ENCODE measurements around the gene FAM181A.
A peak's percentile ranks its signal among the peaks of the same experiment; 100 is the strongest.

FAM181A gene

GRCh38 chr14:93926873-93927799 is at the start of gene FAM181A:
Gene FAM181A (plus strand): TSS chr14:93927344. CDS start chr14:93928286, 942 bp downstream.
- DNase-seq (ENCODE audit: low read depth): no peak

- DNase-seq (ENCODE audit: low read depth): no peak
Measured at GRCh38 chr14:93878212-93878611, 48.9 kb upstream of the FAM181A start.

- no peak for DNase-seq (ENCODE audit: low read depth)
Measured at GRCh38 chr14:93878871-93879270, 48.3 kb upstream of the FAM181A start.

GRCh38 chr14:93879362-93879983 is 47.7 kb upstream of the FAM181A start:
- DNase-seq (ENCODE audit: low read depth): no peak

- peak; percentile 92 for DNase-seq (ENCODE audit: low read depth)
Measured at GRCh38 chr14:93880021-93880820, 46.9 kb upstream of the FAM181A start.

DNA sequence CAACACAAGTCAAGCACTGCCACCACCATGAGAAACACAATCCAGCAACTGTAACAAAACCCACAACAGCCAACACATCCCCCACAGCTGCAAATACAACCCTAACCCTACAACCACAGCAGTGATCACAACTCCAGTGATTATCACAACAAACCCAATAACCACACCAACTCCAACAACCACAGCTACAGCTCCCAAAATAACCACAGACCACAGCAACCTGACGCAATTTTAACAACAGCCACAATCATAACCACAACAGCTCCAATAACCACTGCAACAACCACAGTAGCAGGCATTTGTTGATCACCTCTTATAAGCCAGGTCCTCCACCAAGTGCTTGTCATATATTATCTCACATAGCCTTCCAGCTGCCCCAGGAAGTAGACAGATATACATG is 42.2 kb upstream of the FAM181A start:
- no peak for DNase-seq (ENCODE audit: low read depth)

DNA sequence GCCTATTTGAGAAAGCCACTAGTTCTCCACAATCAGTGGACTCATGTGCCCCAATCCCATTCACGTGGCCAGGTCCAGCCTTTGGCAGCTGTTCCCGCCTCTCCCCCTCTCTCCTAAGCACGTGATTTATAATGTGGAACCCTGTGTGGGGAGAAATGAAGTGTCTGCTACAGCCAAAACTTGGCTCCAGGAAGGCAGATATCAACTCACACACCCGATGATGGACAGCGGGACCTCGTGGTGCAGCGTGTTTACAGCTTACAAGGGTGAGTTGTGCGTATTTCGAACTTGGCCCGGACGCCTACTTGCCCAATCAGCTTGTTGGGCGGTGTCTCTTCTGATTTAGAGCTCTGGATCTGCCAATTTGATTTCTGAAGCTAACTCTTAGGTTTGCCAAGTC is 38.1 kb upstream of the FAM181A start:
- no peak for DNase-seq (ENCODE audit: low read depth)

DNA sequence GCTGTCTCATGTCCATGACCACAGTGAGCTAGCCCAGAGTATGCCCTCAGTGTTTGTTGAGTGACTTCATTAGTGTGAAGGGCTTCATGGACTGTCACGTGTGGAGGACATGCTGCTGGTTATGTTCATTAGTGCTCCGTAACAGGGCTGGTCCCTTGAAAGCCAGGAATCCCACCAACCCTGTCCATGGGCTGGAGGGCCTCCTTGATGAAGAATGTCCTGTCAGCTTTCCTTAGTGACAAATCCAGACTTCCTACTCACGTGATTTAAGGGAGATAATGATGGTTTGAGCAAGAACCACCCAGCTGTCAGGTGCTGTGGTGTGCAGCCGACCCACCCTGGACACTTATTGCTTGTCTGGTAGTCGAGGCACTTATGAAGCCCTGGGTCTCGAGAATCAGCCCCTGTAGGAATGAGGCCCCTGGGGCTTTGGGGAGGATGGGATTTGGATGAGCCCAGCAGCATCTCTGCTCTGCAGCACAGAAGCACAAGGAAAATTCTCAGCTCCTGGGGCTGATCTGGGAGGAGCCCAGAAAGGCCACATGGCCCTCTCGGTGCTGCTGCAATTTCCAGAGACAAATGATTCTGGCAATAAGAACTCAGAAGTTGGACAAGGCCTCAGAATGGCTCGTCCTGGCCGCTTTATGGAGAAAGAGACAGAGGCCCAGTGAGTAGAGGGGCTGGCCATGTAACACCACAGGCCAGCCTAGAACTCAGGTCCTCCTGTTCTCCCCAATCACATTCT is 37.2 kb upstream of the FAM181A start:
- no peak for DNase-seq (ENCODE audit: low read depth)

GRCh38 chr14:93891756-93892504 is 35.2 kb upstream of the FAM181A start:
- no peak for DNase-seq (ENCODE audit: low read depth)

- DNase-seq (ENCODE audit: low read depth): no peak
Measured at GRCh38 chr14:93892505-93892839, 34.7 kb upstream of the FAM181A start.

DNA sequence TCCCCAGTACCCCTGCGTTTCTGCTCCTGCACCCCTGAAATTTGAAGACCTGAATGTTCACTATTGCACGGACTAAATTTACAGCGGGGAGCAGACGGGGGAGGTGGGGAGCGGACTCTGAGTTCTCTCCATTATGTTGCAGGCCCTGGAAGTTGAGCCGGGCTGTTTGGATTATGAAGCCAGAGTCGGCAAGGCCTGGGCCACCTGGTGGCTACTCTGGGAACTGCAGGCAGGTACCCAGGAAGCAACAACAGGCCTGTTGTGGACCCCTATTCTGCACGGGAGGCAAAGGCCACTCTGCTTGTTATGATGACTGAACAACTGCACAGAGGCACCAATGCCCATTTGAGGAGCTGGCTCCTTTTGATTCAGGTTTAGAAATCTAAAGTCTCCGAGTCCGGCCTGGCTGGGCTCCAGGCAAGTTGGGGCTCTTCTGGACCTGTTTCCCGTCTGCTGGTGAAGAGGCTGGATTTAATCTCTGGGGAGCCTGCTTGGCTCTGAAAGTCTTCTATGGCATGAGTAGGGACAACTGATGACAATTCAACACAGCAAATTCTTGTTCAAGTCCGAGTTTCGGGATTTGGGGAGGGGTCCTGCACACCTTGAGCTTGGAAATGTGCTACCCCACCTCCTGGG is 34.1 kb upstream of the FAM181A start:
- peak; percentile 54 for DNase-seq (ENCODE audit: low read depth)

DNA sequence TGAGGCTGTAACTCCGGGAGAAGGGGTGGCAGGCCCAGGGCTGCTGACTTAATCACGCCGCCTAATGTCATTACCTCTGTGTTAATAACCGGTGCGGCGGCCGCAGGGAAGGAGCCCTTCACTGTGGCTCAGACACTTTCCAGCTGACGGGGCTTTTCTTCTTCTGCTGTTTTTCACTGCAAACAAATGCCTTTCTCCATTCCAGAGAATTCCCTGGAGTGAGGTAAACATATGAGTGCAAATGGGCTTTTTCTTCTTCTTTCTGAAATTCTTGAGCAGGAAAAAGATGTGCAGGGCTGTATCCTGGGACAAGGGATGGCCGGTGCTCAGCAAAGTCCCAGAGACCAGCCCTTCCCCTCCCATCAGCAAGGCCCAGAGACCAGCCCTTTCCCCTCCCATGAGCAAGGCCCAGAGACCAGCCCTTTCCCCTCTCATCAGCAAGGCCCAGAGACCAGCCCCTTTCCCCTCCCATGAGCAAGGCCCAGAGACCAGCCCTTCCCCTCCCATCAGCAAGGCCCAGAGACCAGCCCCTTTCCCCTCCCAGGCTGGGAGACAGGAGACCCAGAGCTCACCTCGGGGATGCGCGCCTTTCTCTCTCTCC is 33.4 kb upstream of the FAM181A start:
- DNase-seq (ENCODE audit: low read depth): no peak

- DNase-seq (ENCODE audit: low read depth): no peak
Measured at GRCh38 chr14:93895023-93895604, 32.0 kb upstream of the FAM181A start.

GRCh38 chr14:93897476-93897845 is 29.7 kb upstream of the FAM181A start:
- no peak for DNase-seq (ENCODE audit: low read depth)

GRCh38 chr14:93898081-93898611 is 29.0 kb upstream of the FAM181A start:
- DNase-seq (ENCODE audit: low read depth): no peak

DNA sequence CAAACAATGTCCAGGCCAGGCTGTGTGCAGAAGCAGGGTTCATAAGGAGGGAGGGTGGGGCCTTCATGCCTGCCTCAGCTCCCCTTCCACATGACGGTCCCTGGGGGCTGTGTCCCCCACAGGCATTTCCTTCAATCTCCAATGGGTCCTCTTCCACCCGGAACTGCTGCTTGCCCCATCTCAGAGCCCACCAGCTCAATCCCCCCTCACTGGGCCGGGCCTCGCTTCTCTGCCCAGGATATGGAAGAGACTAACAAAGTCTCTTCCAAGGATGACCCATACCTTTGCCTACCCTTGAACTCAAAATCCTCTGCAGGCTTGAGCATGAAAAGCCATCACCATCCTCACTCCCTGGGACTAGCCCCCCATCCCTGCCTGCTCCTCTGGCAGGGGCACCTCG is 28.4 kb upstream of the FAM181A start:
- DNase-seq (ENCODE audit: low read depth): no peak

GRCh38 chr14:93901813-93902212 is 25.3 kb upstream of the FAM181A start:
- DNase-seq (ENCODE audit: low read depth): no peak

DNA sequence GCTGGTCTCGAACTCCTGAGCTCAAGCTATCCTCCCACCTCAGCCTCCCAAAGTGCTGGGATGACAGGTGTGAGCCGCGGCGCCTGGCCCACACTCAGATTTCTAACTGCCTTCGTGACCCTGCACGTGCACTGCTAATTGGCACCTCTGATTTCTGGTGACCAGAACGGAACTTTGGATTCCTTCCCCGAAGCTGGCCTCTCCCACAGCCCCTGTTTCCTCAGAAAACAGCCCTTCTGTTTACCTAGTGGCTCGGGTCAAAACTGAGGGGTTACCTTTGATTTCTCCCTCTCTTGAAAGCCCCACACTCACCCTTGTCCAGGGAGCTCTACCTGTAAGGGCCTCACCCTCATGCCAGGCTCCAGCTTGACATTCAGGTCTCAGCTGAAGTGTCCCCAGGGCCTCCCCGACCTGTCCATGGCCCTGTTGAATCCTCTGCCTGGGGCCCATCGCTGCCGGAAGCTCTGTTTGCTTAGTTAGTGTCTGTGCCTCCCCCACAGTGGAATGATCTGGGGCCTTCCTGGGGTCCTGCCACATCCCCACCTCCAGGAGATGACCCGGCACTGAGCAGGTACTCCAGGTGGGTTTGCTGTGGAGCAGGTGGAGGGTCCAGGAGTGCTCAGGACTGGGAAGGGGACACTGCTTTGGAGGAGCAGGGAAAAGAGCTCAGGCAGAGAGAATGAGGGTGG is 24.4 kb upstream of the FAM181A start:
- DNase-seq (ENCODE audit: low read depth): no peak
